VCaP (cell line): ENCODE data around the gene FCER2.

Experiments
- H3K27ac ChIP-seq: fragments of 450-650 bp; 2 replicates; pipeline ENCODE4 v1.5.1; 2017
- TF ChIP-seq, protein P1 (sequence below): fragments of 450-650 bp; conservative IDR thresholded peaks from 2 replicates; pipeline ENCODE4 v1.5.1; 2017; ENCODE audit warnings: mild to moderate bottlenecking, moderate library complexity

FCER2 gene

GRCh38 chr19:7679771-7680605, 21.9 kb downstream of the FCER2 start:
- H3K27ac ChIP-seq = peak overlapping the region; percentile 79; the same call in 1 of the 2 replicates

DNA sequence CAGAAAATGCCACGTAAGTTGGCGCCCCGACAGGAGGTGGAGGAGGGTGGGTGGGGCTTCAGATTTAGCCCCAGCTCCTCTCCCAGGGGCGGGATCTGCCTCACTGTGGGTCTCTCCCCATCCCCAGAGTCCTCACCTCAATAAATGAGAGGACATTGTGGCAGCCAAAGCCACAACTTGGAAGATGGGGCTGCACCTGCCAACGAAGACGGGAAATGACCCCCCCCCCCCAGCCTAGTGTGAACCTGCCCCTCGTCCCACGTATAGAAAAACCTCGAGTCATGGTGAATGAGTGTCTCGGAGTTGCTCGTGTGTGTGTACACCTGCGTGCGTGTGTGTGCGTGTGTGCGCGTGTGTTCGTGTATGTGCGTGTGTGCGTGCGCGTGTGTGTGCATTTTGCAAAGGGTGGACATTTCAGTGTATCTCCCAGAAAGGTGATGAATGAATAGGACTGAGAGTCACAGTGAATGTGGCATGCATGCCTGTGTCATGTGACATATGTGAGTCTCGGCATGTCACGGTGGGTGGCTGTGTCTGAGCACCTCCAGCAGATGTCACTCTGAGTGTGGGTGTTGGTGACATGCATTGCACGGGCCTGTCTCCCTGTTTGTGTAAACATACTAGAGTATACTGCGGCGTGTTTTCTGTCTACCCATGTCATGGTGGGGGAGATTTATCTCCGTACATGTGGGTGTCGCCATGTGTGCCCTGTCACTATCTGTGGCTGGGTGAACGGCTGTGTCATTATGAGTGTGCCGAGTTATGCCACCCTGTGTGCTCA, 22.8 kb downstream of the FCER2 start:
- TF ChIP-seq, protein P1, sequence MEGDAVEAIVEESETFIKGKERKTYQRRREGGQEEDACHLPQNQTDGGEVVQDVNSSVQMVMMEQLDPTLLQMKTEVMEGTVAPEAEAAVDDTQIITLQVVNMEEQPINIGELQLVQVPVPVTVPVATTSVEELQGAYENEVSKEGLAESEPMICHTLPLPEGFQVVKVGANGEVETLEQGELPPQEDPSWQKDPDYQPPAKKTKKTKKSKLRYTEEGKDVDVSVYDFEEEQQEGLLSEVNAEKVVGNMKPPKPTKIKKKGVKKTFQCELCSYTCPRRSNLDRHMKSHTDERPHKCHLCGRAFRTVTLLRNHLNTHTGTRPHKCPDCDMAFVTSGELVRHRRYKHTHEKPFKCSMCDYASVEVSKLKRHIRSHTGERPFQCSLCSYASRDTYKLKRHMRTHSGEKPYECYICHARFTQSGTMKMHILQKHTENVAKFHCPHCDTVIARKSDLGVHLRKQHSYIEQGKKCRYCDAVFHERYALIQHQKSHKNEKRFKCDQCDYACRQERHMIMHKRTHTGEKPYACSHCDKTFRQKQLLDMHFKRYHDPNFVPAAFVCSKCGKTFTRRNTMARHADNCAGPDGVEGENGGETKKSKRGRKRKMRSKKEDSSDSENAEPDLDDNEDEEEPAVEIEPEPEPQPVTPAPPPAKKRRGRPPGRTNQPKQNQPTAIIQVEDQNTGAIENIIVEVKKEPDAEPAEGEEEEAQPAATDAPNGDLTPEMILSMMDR = peak; percentile 63
- H3K27ac ChIP-seq = no peak overlapping the region

More at GRCh38 chr19:7679771-7680605, 21.9 kb downstream of the FCER2 start:
- TF ChIP-seq, protein P1 = no peak

DNA sequence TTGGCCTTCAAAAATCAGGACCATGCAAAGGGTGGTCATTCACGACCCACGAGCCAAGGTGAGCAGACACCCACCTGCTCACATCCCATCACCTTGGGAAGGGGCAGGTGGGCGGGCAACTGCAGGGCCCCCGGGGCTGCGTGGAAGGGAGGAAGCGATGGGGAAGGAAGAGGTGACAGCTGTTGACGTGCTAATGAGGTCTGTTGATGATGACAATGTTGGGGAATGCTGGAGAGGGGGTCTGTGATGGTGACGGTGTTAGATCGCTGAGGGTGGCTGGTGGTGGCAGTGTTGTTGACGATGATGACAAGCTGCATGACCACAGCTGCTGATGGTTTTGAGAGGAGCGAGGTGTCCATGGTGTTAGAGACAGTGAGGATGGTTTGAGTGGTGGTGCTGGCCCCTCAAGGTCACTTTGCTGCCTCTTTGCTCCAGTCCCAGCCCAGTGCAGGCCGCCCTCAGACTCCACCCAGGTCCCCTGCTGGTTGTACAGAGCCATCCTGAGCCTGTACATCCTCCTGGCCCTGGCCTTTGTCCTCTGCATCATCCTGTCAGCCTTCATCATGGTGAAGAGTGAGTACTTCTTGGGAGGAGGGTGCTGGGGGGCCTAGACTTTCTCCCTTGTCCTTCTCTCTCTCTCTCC, 24.1 kb downstream of the FCER2 start:
- TF ChIP-seq, protein P1 = no peak

DNA sequence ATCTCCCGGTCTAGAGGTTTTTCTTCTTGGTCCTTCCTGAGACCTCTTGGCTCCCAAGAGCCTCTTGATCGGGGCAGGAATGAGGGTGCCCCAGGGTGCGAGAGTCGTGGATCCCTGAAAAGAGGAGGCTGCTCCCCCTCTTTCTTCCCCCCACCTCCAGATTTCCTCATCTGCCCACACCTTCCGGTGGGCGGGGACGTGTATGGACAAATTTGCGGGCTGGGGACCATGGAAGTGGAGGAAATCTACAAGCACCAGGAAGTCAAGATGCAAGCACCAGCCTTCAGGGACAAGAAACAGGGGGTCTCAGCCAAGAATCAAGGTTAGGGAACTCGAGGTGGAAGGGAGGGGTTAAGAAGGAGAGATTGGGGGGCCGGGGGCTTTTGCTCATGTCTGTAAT, 25.1 kb downstream of the FCER2 start, which contains the start of gene MCEMP1:
MCEMP1 (plus strand) TSS at position 237 of the 400 bp plus-strand sequence; CDS start at position 268, 31 bp downstream.
- H3K27ac ChIP-seq = no peak within 1 kb of the TSS
- TF ChIP-seq, protein P1 = no peak

More for the DNA sequence above, 24.1 kb downstream of the FCER2 start:
- H3K27ac ChIP-seq = no peak overlapping the region

DNA sequence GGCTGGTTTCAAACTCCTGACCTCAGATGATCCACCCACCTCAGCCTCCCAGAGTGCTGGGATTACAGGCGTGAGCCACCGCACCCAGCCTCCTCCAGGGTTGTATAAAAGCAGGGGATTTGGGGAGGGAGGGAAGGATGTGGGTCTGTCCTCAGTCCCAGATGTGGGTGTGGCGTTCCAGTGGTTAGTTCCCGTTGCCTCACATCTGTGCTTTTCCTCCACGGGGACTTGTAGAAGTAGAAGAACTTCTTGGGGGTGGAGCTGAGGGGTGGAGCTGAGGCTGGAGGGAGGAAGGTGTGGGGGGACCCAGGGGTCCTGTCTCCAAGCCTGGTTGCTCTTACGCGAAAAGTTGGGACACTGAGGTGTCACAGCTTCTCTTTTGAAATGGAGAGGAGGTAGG, 25.6 kb downstream of the FCER2 start:
- TF ChIP-seq, protein P1 = no peak
- no peak overlapping the region for H3K27ac ChIP-seq

- H3K27ac ChIP-seq = no peak overlapping the region
- TF ChIP-seq, protein P1 = no peak
These were observed 27.6 kb downstream of the FCER2 start for GRCh38 chr19:7674010-7675005.
